ENCODE results near the gene TMEM181.

Gene TMEM181

GRCh38 chr6:158596861-158597260 is 37.0 kb downstream of the TMEM181 start:
- Histone ChIP-seq H3K4me3 (ENCODE audit: low read length) (no peak overlapping the region), H3K9me2 (replicated peaks; ENCODE audit: insufficient read depth, low read length) (no peaks in the 10 kb centered on the region), H3K4me2 (ENCODE audit: low read depth, low read length) (no peak overlapping the region), H3K27me3 (replicated peaks; ENCODE audit: insufficient read depth, low read length) (no peaks in the 10 kb centered on the region), H3K9ac (ENCODE audit: low read length) (no peak overlapping the region), H3K79me2 (ENCODE audit: low read length) (no peaks in the 10 kb centered on the region), H3F3A (ENCODE audit: insufficient read depth, low read length) (no peaks in the 10 kb centered on the region), H3K27ac (ENCODE audit: low read length) (no peak overlapping the region), H3K9me3 (replicated peaks; ENCODE audit: insufficient read depth, low read length) (no peaks in the 10 kb centered on the region), H3K36me3 (replicated peaks; ENCODE audit: insufficient read depth, low read length) (no peaks in the 10 kb centered on the region), H3K4me1 (ENCODE audit: low read length) (no peaks in the 10 kb centered on the region), H4K20me1 (ENCODE audit: insufficient read depth, low read length) (no peaks in the 10 kb centered on the region), H2AFZ (ENCODE audit: low read length) (no peak overlapping the region)
- DNase-seq = no peak
- TF ChIP-seq CTCF (IDR thresholded peaks at IDR 0.05; ENCODE audit: low read length) (no peak), EZH2 (optimal IDR thresholded peaks at IDR 0.05; ENCODE audit: low read depth, low read length) (no peak), EZH2phosphoT487 (IDR thresholded peaks at IDR 0.05; ENCODE audit: low read length) (no peak)

GRCh38 chr6:158597565-158597964 is 37.7 kb downstream of the TMEM181 start:
- TF ChIP-seq EZH2 (optimal IDR thresholded peaks at IDR 0.05; ENCODE audit: low read depth, low read length) (no peak), EZH2phosphoT487 (IDR thresholded peaks at IDR 0.05; ENCODE audit: low read length) (no peak), CTCF (IDR thresholded peaks at IDR 0.05; ENCODE audit: low read length) (no peak)
- H3K4me2 ChIP-seq (ENCODE audit: low read depth, low read length) = no peak overlapping the region
- no peak for DNase-seq
- no peaks in the 10 kb centered on the region for H3K27me3 ChIP-seq (replicated peaks; ENCODE audit: insufficient read depth, low read length)
- no peaks in the 10 kb centered on the region for H4K20me1 ChIP-seq (ENCODE audit: insufficient read depth, low read length)
- no peaks in the 10 kb centered on the region for H3K4me1 ChIP-seq (ENCODE audit: low read length)
- no peak overlapping the region for H3K4me3 ChIP-seq (ENCODE audit: low read length)
- H3K27ac ChIP-seq (ENCODE audit: low read length) = no peak overlapping the region
- H3K79me2 ChIP-seq (ENCODE audit: low read length) = no peaks in the 10 kb centered on the region
- H3K9me2 ChIP-seq (replicated peaks; ENCODE audit: insufficient read depth, low read length) = no peaks in the 10 kb centered on the region
- no peaks in the 10 kb centered on the region for H3K9me3 ChIP-seq (replicated peaks; ENCODE audit: insufficient read depth, low read length)
- no peak overlapping the region for H2AFZ ChIP-seq (ENCODE audit: low read length)
- H3K9ac ChIP-seq (ENCODE audit: low read length) = no peak overlapping the region
- no peaks in the 10 kb centered on the region for H3K36me3 ChIP-seq (replicated peaks; ENCODE audit: insufficient read depth, low read length)
- H3F3A ChIP-seq (ENCODE audit: insufficient read depth, low read length) = no peaks in the 10 kb centered on the region

GRCh38 chr6:158599635-158600034 is 39.7 kb downstream of the TMEM181 start:
- Histone ChIP-seq H3K79me2 (ENCODE audit: low read length) (no peaks in the 10 kb centered on the region), H3K9ac (ENCODE audit: low read length) (no peak overlapping the region), H3K27me3 (replicated peaks; ENCODE audit: insufficient read depth, low read length) (no peaks in the 10 kb centered on the region), H3K4me2 (ENCODE audit: low read depth, low read length) (no peak overlapping the region), H3F3A (ENCODE audit: insufficient read depth, low read length) (no peaks in the 10 kb centered on the region), H4K20me1 (ENCODE audit: insufficient read depth, low read length) (no peaks in the 10 kb centered on the region), H2AFZ (ENCODE audit: low read length) (no peak overlapping the region), H3K4me1 (ENCODE audit: low read length) (no peaks in the 10 kb centered on the region), H3K4me3 (ENCODE audit: low read length) (no peak overlapping the region), H3K9me2 (replicated peaks; ENCODE audit: insufficient read depth, low read length) (no peaks in the 10 kb centered on the region), H3K9me3 (replicated peaks; ENCODE audit: insufficient read depth, low read length) (no peaks in the 10 kb centered on the region), H3K36me3 (replicated peaks; ENCODE audit: insufficient read depth, low read length) (no peaks in the 10 kb centered on the region), H3K27ac (ENCODE audit: low read length) (no peak overlapping the region)
- DNase-seq = no peak
- TF ChIP-seq EZH2phosphoT487 (IDR thresholded peaks at IDR 0.05; ENCODE audit: low read length) (no peak), CTCF (IDR thresholded peaks at IDR 0.05; ENCODE audit: low read length) (no peak), EZH2 (optimal IDR thresholded peaks at IDR 0.05; ENCODE audit: low read depth, low read length) (no peak)

Data from MM.1S (cell line).